Liver (tissue), 2 donors: ENCODE results near the gene MACROD1.

Experiments
- CTCF ChIP-seq: fragments of 150-350 bp; IDR thresholded peaks from 2 replicates; pipeline ENCODE4 v1.5.1; 2017; ENCODE audit warnings: improper control_type of control experiment, low read depth, low read length; ENCODE audit not compliant: missing input control
- TF ChIP-seq, protein P1 (sequence below): IDR thresholded peaks from 2 replicates; pipeline ENCODE4 v1.6.1; 2016; ENCODE audit warnings: antibody characterized with exemption, mild to moderate bottlenecking
- TF ChIP-seq, protein P2 (sequence below): IDR thresholded peaks from 2 replicates; pipeline ENCODE4 v1.6.1; 2016; ENCODE audit warnings: antibody characterized with exemption
- donor health status: healthy.

GRCh38 chr11:64163951-64164350 is 2.0 kb downstream of the MACROD1 start:
- TF ChIP-seq, protein P1, sequence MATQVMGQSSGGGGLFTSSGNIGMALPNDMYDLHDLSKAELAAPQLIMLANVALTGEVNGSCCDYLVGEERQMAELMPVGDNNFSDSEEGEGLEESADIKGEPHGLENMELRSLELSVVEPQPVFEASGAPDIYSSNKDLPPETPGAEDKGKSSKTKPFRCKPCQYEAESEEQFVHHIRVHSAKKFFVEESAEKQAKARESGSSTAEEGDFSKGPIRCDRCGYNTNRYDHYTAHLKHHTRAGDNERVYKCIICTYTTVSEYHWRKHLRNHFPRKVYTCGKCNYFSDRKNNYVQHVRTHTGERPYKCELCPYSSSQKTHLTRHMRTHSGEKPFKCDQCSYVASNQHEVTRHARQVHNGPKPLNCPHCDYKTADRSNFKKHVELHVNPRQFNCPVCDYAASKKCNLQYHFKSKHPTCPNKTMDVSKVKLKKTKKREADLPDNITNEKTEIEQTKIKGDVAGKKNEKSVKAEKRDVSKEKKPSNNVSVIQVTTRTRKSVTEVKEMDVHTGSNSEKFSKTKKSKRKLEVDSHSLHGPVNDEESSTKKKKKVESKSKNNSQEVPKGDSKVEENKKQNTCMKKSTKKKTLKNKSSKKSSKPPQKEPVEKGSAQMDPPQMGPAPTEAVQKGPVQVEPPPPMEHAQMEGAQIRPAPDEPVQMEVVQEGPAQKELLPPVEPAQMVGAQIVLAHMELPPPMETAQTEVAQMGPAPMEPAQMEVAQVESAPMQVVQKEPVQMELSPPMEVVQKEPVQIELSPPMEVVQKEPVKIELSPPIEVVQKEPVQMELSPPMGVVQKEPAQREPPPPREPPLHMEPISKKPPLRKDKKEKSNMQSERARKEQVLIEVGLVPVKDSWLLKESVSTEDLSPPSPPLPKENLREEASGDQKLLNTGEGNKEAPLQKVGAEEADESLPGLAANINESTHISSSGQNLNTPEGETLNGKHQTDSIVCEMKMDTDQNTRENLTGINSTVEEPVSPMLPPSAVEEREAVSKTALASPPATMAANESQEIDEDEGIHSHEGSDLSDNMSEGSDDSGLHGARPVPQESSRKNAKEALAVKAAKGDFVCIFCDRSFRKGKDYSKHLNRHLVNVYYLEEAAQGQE: no peak
- TF ChIP-seq, protein P2, sequence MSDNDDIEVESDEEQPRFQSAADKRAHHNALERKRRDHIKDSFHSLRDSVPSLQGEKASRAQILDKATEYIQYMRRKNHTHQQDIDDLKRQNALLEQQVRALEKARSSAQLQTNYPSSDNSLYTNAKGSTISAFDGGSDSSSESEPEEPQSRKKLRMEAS: no peak
- no peak for TF ChIP-seq CTCF
